NT2/D1 (cell line): Measurements from ENCODE around the gene BTBD6.

ENCODE experiments used
- YY1 ChIP-seq: IDR thresholded peaks from 2 replicates; pipeline ENCODE4 v1.6.1; 2011; ENCODE audit not compliant: insufficient read length, insufficient read depth
- ZNF274 ChIP-seq: IDR thresholded peaks from 2 replicates; pipeline ENCODE4 v1.6.1; 2011; ENCODE audit warnings: mild to moderate bottlenecking, low read depth, low read length

DNA sequence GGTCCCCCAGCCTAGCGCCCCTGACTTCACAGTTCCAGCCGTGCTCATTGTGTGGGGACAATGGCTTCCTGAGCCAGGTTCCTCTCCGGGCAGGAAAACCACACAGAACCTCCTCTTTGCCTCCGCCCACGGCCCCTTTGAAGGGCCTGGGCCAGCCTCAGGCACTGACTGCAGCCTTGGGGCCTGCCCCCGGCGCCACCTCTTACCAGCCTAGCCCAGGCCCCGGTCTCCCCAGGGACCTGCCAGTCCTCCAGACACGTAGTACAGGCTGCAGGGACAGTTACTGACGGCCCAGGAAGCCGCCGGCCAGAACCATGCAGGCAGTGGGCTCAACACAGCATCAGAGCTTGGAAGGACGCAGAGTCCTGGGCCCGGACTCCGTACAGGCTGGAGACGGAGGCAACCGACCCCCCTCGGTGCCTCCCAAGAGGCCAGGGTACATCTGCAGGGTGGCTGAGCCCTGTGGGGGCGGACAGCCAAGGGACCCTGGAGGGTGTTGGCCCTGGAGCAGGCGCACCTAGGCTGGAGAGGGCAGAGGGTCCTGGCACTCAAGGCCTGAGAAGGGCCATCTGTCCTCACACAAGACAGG is 46.3 kb upstream of the BTBD6 start:
- TF ChIP-seq ZNF274: no peak
- no peak for TF ChIP-seq YY1
